Activated CD4-positive, alpha-beta T cell treated with anti-CD3 and anti-CD28 coated beads, Interleukin-2, amount 50 U/mL, for 1 hour (primary cell): Measurements from ENCODE around the gene DCLK1.

Experiments used
- DNase-seq: peaks from one replicate; pipeline ENCODE4 v3.0.0-alpha.2; 2020

The DCLK1 gene

DNA sequence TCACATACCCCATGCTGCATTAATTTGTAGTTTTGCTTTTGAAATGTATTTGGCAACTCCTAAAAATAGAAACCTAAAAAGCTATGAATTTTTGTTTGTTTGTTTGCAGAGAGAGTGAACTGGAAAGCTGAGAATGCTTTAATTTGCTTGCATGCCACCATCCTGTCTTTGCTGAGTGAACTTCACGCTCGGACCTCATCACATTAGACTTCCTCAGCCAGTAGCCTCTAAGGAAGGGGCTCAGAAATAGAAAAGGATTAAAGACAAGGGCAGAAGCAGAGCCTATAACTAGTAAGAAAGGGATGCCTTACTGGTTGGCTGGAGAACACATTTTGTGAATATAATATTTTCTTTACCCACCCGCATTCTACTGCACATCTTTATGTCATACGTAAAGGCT lies 275.1 kb downstream of the DCLK1 start:
- no peak for DNase-seq

DNA sequence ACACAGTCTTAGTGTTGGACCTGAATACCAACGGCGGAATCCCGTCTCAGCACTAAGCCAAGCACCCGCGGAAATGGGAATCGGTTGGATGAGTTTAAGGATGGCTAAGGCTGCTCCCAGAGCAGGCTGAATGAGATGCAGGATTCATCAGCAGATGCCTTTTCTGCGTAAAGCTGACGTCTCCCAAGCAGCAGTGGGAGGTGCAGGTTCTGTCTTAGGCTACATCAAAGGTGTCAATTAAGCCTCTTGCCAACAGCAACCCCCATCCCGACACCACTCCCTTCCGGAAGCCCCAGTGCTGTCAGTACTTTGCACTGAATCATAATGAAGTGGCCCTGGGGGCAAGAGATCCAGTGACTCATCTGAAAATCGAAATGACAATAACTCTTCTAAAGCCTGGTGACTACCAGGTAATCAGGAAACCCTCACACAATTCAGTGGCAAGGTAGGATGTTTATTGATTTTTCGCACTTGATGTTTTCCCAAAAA lies 275.6 kb downstream of the DCLK1 start:
- no peak for DNase-seq

DNA sequence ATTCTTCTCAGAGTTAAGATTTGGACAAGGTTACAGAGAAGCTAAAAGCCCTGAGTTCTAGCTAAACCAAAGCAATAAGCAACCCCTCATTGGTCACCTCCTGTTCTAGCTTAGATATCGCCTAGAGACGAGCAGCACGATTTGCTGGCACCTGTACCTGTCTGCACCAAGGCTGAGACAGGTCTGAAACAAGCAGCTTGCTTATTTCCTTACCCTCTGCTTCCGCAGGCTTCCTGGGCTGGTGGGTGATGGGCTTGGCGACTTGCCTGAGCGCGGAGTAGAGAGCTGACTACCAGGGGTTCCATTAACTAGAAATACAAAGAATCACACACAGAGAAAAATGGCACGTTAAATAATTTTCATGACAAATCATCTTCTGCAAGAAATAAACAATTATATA lies 276.9 kb downstream of the DCLK1 start:
- no peak for DNase-seq

DNA sequence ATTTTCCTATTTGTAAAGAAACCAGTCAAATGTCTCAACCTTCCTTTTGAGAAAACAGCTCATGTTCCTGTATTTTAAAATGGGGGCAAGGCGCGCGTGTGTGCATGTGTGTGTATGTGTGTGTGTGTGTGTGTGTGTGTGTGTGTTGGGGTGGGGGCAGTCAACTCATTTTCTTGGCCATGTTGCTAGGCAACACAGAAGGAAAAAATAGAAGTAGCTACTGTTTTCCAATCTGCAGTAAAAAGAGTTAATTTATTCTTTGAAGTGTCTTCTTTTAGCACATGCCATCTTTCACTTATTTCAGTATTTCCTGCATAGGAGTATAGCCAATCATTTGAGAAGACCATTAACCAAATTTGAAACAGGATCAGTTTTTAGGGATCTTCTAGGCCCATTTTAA lies 279.3 kb downstream of the DCLK1 start:
- no peak for DNase-seq

DNA sequence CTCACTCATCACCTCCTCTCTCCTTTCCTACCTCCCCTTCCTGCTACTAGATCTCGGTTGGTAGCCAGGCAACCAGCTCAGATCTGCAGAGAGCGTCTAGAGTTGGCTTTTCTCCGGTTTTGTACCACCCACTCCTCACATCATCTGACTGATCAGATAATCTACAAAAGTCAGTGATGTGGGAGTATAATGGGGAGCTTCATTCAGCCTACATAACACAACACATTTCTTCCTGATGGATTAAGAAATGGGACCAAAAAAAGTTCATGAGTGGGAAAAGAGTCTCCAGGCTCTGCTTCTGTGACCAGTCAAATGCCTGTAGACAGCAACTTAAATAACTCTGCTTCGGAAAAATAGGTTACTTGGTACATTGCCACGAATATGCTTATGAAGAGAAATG lies 279.8 kb downstream of the DCLK1 start:
- no peak for DNase-seq

DNA sequence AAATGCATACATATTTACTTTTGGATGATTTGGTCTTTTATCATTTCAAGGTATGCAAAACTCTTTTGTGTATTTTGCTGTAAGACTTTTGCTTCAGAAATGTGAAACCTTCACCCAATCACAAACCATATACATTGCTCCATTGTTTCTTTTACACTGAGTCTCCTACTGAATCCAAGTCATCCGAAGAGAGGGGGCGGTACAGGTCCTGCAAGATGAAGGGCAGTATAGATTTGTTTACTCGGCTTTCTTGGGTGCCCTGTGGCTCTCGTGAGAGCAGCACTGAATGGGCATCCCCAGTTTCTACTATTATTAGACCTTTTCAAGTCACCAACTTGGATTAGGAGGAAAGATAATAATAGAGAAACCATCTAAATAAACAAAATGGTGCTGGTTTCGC lies 280.6 kb downstream of the DCLK1 start:
- no peak for DNase-seq

DNA sequence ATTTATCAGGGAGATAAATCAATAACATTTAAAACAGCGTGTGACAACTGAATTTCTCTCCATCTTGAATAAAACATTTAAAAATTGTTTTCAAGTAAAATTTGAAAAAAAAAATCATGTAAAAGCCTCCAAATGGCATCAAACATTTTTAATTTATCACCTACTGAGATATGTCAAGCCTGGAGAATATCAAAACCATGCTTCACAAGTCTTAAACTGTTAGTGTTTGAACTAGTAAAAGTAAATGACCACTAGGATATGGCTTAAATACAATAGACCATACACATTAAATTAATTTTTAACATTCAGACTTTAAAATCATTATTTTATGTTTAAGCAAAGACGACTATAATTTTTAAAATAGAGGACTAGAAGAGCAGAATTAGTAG lies 281.9 kb downstream of the DCLK1 start:
- no peak for DNase-seq

DNA sequence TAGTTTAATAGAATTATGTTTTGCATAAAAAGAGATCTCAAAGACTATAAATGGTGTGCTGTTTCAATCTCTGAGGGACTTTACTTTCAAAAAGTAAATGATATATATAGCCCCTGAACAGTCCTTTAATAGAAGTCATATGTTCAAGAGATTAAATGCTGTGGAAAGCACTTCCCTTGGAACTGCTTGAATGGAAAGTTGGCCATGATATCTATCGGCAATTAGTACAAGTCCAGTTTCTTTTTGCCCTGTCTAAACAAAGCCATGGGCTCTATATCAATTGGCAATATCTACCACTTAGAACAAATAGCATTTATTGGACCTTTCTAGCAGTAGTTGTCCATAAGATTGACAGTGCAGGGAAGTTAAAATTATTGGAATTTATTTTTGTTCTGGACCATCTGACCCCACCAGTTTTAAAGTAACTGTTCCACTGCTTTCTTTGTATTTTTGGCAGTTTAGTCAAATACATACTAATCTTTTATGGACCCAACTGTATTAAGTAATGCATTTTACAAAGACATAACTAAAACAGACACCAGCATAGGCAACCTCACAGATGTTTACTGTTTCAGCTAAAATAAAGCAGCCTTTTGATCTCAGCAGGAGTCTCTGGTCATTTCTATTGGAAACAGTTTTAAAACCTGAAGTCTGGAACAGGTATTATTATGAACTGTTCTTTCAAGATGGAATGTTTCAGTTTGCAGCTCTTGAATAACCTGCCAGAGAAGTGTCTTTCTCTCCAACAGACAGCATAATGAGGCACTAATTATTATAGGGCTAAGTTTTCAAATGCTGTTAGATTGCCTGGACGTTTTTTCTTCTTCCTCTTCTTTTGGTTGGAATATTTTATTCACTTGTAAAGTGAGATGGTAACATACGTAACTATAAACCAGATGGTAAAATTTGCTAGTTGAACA lies 282.6 kb downstream of the DCLK1 start:
- no peak for DNase-seq

DNA sequence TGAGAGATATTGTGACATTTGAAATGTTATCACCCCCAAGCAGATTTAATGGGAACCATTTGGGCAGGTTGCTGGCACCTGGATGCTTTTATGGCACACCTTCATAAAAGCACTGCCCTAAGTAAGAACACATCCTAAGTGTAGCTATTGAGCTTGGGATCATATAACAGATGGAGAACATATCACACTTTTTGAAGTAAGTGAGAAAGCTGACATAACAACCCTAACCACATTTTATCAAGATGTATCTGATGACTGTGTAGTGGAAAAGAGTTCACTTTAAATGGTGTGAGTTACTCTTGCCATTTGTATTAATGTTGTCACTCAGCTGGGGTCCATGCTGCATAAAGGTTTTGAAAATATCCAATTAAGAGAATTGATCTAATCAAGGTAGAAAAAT lies 287.9 kb downstream of the DCLK1 start:
- no peak for DNase-seq

DNA sequence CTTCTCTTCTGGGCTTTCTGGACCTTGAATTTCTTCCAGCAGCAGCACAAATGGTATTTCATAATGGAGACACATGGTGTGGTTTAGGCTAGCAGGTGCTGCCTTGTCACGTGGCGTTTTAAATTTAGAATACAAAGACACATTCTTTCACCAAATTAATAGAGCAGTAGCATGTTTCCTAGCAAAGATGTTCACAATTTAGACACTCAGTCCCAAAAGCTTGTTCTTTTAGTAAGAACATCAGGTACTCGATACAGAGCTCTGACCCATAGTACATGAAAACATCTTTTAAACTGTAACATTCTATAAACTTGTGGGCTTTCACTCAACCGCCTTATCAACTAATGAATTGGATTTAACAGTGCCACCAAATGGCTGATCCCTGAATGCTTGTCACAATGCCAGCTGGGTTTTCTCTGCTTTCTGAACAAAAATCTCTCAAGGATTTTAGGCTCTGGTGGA lies 290.1 kb downstream of the DCLK1 start:
- no peak for DNase-seq

DNA sequence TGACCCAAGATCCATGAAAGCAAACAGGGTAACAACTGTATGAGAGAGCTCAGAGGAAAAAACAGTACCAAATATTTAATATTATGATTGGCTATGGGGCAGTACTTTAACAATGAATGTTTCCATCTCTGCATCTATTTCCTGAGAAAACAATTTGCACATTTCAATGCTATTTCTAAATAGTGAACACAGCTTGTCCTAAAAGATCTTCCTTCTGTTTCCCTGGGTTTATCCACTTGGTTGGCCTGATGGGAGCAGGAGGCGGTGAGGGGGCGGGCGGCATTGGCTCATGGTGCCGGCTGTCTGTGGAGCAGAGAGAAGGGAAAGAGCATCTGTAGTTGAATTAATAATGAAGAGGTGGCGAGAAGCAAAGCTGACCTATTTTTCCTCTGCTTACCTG lies 291.4 kb downstream of the DCLK1 start:
- DNase-seq, result no peak

DNA sequence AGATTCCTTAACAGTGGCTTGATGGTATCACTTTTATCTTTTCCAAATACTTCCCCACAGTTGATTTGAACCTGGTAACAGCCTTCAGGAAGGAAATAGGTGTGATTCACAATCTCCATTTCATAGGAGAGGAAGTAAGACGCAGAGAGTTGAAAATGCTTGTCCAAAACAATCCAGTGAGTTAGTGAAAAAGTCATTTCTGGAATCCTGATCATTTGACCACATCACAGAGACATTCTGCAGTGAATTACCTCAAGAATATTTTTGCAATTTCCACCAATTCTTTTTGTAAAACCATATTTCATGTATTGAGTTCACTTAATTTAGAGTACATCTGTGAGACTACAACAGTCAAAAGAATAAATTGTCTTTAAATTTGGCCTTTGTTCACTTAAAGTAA lies 292.8 kb downstream of the DCLK1 start:
- DNase-seq, result no peak

DNA sequence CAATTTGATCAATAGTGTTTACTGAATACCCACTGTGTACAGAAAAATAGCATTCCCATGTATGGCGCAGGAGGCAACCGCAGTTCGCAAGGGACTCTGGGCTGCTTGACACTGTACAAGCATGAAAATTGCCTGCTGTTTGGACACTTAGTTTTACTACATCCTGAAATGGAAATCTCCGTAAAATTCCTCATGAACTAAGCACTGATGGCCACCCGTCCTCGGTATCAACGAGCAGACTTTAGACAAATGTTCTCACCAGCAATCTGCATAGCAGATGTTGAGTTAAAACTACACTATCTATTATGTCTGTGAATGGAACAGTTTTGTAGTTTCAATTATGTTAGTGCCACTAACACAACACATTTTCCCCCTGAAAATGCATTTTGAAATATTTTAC lies 294.7 kb downstream of the DCLK1 start:
- DNase-seq, result no peak

DNA sequence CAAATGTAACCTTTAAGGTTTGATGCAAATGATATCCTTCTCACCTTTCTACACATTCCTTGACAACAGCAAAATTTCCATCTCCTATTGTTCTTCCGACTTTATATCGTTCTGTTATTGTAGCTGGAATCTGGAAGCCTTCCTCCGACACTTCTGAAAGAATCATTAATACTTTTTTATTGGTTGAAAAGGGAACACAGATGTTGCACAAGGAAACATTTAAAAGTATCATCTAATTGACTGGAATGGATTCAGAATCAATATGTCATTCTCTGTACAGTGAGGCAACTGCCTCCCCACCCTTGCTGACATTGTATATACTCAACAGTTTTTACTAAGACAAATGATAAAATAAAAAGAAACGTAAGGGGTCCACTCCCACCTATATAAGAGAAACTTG lies 295.2 kb downstream of the DCLK1 start:
- DNase-seq, result no peak

DNA sequence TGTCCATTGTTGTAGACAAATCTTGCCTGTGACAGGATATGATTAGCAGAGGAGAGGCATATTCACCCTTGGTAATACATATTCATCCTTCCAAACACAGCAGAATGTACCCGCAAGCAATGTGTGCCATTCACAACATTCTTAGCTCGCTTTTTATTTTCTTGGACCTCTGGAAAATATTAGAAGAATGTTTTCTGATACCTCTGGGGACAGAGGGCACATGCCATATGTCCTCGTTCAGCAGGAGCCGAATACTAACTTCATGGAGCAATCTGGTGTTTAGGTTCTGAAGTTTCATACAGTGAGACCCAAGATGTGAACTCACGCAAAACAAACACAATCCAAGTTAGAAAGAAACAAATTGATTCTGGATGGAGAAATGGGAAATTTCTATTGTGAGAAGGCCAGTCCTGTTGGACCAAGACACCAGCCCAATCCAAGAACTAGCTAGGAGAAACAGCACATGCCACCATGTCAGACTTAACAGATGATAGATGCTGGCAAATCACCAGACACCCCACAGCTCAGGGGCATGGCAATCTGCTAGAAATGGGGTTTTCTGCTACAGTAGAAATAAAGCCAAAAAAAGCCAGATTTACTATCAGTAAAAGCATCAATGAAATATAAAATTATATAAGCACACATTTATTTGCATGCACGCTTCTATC lies 297.4 kb downstream of the DCLK1 start:
- no peak for DNase-seq

DNA sequence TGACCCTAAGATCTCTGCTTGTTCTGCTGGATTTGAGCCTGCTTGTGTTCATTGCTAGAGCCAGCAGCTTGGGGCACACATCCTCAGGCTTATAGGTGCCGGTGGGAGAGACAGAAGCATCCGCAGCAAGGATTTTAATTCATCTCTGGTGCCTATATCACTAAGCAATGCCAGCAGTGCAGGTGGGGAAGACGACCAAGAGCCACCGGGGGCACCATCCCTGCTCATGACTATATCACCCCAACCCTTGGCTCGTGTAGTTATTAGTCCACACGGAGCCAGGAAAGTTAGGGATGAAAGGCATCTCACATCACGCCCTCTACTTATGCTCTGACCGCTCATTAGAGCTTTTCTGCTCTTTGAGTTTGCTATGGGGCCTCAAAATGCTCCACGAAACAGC lies 298.2 kb downstream of the DCLK1 start:
- no peak for DNase-seq

DNA sequence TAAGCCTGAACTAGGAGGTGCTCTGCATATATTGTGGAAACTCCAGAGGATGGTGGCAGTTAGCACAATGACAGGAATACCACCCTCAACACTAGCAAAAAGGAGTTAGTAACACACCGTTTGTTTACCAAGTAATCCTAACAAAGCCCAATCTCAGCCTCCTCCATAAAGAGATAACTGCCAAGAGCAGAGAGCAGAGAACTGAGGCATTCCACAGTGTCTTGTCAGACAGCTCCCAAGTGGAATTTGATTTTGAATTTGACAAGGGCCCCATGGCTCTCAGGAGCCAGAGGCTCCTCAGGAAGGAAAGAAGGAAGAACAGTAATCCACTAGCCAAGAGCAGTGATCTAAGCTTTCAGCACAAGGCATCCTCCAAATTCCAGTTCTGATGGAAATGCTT lies 298.6 kb downstream of the DCLK1 start:
- DNase-seq, result no peak

DNA sequence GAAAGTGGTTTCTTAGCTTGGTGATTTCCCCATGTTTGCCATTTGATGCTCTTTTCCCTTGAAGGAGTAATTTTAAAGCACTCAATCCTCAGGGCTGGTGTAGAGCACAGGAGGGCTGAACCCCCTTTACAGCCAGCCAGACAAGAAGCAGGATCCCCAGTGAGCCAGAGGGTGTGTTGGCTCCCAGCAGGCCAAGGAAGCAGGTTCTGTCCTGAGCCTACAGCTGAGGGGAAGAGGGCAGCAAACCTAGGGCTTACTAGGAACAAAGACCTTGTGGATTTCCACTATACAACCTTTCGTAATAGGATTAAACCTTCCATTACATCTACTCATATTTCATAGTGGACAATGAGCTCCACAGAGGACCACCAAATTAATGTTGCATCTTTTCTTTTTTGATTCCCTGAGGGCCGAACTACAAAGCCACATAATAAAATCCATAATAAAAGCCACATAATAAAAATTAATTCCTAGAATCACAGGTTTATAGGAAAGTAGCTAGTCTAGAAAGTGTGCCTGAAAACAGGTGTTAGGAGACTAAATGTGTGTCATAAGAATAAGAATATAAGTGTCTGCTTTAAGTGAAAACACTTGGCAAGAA lies 300.2 kb downstream of the DCLK1 start:
- DNase-seq, result no peak

DNA sequence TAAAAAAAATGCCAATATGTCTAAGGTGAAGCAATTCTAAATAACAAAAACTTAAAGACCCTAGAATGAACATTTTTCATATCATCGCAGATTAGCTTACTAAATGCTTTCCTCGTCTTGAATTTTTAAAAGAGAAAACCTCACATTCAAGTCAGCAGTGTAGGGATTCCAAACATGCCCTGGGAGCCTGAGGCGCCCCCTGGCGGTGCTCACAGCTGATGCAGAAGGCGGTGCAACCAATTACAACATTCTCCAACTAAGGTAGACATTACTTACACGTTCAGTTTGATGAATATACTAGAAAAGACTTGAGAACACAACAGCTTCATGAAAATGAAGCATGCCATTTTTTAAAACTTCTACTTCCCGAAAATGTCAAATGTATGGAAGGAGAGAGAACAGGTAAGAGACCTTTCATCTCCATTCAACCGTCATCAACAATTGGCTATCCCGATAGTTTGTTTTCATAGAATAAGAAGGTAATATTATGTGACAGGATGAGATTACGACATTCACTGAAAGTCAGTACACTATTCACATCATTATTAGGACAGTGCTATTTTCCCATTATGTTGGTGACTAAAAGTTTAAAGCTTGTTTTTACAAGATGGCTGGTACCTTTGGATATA lies 304.4 kb downstream of the DCLK1 start:
- no peak for DNase-seq

DNA sequence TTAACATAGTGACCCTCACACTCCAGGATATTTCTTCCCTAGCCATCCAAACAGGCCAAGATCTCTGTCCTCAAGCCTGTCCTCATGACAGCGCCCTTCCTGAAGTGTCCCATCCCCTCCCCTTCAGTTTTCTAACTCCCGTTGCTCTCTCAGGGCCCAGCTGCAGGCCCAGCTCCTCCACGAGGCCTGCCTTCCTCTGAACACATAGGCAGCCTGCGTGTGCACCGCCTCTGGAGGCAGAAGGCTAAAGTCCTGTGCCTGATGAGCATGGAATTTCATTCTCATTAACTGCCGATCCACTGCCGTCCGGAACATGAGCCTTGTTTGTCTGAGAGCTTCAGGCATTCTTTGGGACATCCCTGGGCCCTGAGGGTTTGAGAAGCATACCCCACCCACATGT lies 306.4 kb downstream of the DCLK1 start:
- DNase-seq, result no peak

DNA sequence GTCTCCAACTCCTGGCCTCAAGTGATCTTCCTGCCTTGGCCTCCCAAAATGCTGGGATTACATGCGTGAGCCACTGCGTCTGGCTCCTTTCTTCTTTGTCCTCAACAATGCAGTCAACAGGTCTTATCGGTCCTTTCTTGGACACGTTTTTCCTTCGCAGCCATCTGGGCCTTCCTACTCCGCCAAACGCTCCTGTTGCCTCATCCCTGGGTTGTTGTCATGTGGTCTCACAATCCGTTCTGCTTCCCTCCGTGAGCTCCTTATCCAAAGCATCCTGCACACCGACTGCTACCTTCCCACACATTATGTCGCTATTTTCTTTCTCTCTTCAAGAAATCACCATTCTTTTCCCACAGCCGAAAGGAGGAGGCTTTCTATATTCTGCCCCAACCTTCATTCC lies 306.8 kb downstream of the DCLK1 start:
- no peak for DNase-seq

DNA sequence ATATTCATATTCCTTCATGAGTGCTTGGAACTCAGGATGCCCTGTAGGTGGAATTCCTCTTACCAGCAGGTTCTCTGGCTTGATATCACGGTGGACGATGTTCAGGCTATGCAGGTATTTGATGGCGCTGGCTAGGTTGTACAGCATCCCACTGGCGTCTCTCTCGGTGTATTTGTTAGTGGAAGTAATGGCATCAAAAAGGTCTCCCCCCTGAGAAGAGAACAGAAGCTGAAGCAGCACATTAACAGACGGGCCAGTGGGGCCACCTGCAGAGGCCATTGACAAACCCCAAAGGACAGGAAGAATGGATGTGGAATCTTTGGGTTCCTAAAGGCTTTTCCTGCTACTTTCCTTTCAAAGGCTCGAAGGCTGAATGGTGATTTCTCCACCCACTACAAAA lies 308.5 kb downstream of the DCLK1 start:
- DNase-seq, result no peak

DNA sequence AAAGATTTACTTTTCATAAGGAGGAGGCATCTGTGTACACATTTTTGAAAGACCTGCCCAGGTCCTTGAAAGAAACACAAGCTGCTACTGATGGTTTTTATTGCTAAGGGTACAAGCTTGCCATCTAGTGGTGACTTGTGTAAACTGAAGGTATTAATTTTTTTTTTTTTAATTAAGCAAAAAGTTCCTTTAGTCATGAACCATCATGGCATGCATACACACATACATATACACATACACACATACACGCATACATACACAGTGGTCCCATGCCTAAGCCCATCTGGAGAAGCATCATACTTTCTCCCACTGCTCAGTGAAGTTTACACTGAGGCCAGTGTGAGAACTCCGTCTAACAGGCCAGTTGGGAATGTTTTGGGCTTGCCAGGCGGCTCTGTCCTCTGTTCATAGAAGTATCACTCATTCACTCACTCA lies 312.5 kb downstream of the DCLK1 start:
- no peak for DNase-seq
